HG02571 (cell line): ENCODE measurements around the gene HOXC11.

Source experiments
- ATAC-seq: cut with Tn5 transposase; IDR thresholded peaks from one replicate; pipeline ENCODE4 v1.9.1; 2021; ENCODE audit warnings: mild to moderate bottlenecking, moderate library complexity; ENCODE audit not compliant: unreplicated experiment

The HOXC11 gene

GRCh38 chr12:53996240-53997203 lies 23.6 kb downstream of the HOXC11 start:
- ATAC-seq: no peak

GRCh38 chr12:53997204-53998109 lies 24.5 kb downstream of the HOXC11 start:
- ATAC-seq: no peak

GRCh38 chr12:53998110-53998899 lies 25.4 kb downstream of the HOXC11 start:
- ATAC-seq: no peak

- ATAC-seq: no peak
Observed at GRCh38 chr12:53998900-53999236, 25.9 kb downstream of the HOXC11 start.

GRCh38 chr12:53999559-54000115 lies 26.7 kb downstream of the HOXC11 start:
- no peak for ATAC-seq

GRCh38 chr12:54000116-54001114 lies 27.5 kb downstream of the HOXC11 start, which contains the start of gene HOXC9:
TSS of gene HOXC9 (plus strand) at chr12:54000161. CDS start at chr12:54000189, 28 bp downstream.
- ATAC-seq: no peak

GRCh38 chr12:54001283-54002187 lies 28.6 kb downstream of the HOXC11 start:
- ATAC-seq: no peak

GRCh38 chr12:54002278-54002914 lies 29.5 kb downstream of the HOXC11 start:
- ATAC-seq: no peak

- ATAC-seq: no peak
Observed at GRCh38 chr12:54002915-54003389, 30.0 kb downstream of the HOXC11 start.

GRCh38 chr12:54003625-54004024 lies 30.7 kb downstream of the HOXC11 start:
- no peak for ATAC-seq

- ATAC-seq: no peak
Observed at GRCh38 chr12:54004063-54004840, 31.3 kb downstream of the HOXC11 start.

- ATAC-seq: no peak
Observed at GRCh38 chr12:54004841-54005530, 32.1 kb downstream of the HOXC11 start.

- ATAC-seq: no peak
Observed at GRCh38 chr12:54005531-54005852, 32.6 kb downstream of the HOXC11 start.

GRCh38 chr12:54005853-54006558 lies 33.1 kb downstream of the HOXC11 start:
- peak; percentile 59 for ATAC-seq

- no peak for ATAC-seq
Observed at GRCh38 chr12:54006559-54007220, 33.8 kb downstream of the HOXC11 start.
